GM21786 (cell line): ENCODE measurements around the gene DUSP19.

Experiments
- ATAC-seq: cut with Tn5 transposase; IDR thresholded peaks from one replicate; pipeline ENCODE4 v1.9.1; 2021; ENCODE audit not compliant: unreplicated experiment

The DUSP19 gene

GRCh38 chr2:183124222-183124956 lies 45.8 kb downstream of the DUSP19 start, which contains the start of gene NUP35:
TSS of gene NUP35 (plus strand) at chr2:183124443. CDS start at chr2:183124458, 15 bp downstream.
- peak; percentile 90 for ATAC-seq

GRCh38 chr2:183124957-183125255 lies 46.4 kb downstream of the DUSP19 start:
- no peak for ATAC-seq

- no peak for ATAC-seq
These were observed 47.3 kb downstream of the DUSP19 start for GRCh38 chr2:183125659-183126341.

- no peak for ATAC-seq
These were observed 48.1 kb downstream of the DUSP19 start for GRCh38 chr2:183126635-183127034.

- ATAC-seq, result no peak
These were observed 55.5 kb downstream of the DUSP19 start for GRCh38 chr2:183134016-183134415.

GRCh38 chr2:183148955-183149354 lies 70.4 kb downstream of the DUSP19 start:
- ATAC-seq, result no peak

- no peak for ATAC-seq
These were observed 70.9 kb downstream of the DUSP19 start for GRCh38 chr2:183149489-183149888.
